HS-27A (cell line): Measurements from ENCODE around the gene TMEM120A.
"Not testable (repeated sequence)": the region's sequence is repeated elsewhere in the genome, so short reads cannot be mapped to it uniquely, and the experiment has no call there.

Experiments used
- DNase-seq: peaks from one replicate; pipeline ENCODE4 v3.0.0-alpha.2; 2012; ENCODE audit warnings: low read depth, missing footprints

The TMEM120A gene

DNA sequence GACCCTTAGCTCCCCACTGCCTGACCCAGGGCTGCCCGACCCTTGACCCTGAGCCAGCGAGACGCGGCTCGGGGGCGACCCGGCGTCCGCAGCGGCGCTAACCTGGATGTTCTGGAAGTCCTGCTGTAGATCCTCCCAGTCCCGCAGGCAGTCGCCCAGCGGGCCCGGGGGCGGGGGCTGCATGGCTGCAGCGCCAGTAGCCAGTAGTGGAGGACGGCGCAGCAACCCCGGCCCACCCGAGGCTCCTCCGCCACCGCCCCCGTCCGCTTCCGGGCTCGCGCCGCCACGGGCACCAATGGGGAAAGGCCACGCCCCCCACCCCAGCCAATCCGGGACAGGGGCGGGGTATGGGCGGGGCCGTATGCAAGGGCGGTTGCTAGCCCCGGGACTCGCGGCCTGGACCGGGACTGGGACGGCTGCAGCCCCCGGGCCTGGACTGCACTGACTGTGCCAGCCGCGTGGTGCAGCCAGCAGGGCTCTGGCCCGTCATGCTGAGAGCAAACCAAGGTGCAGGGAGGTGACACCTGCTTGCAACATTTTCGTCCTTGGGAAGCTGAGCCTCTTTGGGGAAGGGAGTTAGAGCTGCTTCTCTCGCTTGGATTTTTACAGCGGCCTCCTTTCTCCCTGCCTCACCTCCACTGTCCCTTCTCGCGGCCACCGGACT lies at the start of gene TMEM120A:
TSS of gene TMEM120A (minus strand) at position 208 of the 664 bp plus-strand sequence. CDS start at position 183, 25 bp downstream.
- peak; percentile 55 for DNase-seq

- no peak for DNase-seq
Measured at GRCh38 chr7:76040126-76040525, 45.7 kb upstream of the TMEM120A start.

GRCh38 chr7:76037310-76037709 lies 42.9 kb upstream of the TMEM120A start:
- no peak for DNase-seq

DNA sequence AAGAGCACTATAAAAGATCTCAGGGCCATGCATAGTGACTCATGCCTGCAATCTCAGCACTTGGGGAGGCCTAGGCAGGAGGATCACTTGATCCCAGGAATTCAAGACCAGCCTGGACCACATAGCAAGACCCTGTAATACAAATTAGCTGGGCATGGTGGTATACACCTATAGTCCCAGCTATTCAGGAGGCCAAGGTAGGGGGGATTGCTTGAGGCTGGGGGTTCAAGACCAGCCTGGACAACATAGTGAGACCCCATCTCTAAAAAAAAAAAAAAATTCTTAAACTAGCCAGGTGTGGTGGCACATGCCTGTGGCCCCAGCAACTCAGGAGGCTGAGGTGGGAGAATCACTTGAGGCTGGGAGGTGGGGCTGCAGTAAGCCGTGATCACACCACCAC lies 37.6 kb upstream of the TMEM120A start:
- no peak for DNase-seq

GRCh38 chr7:76029682-76030081 lies 35.3 kb upstream of the TMEM120A start:
- not testable (repeated sequence) for DNase-seq

- DNase-seq = no peak
Measured at GRCh38 chr7:76023002-76023401, 28.6 kb upstream of the TMEM120A start.

DNA sequence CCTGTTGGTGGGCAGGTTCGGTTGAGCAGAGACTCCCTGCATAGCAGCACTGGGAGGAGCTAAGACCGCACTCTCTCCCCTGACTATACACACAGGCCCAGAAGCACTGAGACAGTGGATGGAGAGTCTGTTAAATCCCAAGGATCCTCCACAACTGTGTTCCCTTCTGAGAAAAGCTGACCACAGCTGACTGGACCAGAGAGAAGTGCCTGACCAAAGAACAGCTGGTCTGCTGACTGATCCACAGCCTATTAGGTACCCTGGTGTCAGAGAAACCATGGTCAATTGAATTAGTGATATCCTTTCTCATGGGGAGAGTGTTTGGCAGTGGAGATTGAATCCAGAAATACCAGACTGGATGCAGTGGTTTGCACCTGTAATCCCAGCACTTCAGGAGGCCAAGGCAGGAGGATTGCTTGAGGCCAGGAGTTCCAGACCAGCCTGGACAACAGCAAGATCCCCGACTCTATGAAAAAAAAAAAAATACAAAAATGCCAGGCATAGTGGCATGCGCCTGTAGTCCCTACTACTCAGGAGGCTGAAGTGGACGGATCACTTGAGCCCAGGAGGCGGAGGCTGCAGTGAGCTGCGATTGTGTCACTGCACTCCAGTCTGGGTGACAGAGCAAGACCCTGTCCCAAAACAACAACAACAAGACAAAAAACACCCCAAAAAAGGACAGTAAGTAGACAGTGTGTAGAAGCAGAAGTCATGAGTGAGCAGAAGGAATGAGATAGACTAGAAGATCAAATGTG lies 27.8 kb upstream of the TMEM120A start:
- DNase-seq = no peak

- DNase-seq = peak; percentile 20
Measured at GRCh38 chr7:76020031-76020714, 25.8 kb upstream of the TMEM120A start.

- DNase-seq = not testable (repeated sequence)
Measured at GRCh38 chr7:76018520-76018919, 24.1 kb upstream of the TMEM120A start.

DNA sequence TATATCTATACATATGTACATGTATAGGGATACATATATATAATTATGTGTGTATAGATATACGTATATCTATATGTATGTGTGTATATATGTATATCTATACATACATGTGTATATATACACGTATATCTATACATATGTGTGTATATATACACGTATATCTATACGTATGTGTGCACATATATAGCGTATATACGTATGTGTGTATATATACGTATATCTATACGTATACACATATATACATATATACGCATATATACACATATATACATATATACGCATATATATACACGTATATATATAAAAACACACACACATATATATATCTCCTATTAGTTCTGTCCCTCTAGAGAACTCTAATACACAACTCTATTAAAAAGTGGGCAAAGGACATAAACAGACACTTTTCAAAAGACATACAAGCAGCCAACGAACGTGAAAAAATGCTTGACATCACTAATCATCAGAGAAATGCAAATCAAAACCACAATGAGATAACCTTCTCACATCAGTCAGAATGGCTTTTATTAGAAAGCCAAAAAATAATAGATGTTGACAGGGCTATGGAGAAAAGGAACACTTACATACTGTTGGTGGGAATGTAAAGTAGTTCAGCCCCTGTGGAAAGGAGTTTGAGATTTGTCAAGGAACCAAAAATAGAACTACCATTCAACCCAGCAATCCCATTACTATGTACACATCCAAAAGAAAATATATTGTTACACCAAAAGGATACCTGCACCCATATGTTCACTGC lies 22.0 kb upstream of the TMEM120A start:
- no peak for DNase-seq

DNA sequence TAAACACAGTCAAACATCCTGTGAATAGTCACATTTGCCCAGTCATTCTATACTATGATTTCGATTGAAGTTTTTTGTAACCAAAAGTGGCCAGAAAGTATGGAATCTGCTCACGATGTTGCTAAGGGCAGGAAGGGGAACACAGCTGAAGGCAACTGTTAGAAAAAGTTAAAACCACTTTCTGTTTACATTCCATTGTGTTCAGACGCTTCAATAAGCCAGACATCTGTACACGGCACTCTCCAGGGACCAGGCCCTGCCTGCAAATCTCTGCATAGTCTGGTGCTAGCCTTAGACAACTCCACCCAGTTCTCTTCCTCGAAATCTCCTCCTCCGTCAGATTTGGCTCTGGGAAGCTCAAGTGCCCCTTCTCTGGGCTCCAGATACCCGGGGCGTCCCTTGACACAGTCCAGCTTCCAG lies 17.1 kb upstream of the TMEM120A start:
- no peak for DNase-seq

DNA sequence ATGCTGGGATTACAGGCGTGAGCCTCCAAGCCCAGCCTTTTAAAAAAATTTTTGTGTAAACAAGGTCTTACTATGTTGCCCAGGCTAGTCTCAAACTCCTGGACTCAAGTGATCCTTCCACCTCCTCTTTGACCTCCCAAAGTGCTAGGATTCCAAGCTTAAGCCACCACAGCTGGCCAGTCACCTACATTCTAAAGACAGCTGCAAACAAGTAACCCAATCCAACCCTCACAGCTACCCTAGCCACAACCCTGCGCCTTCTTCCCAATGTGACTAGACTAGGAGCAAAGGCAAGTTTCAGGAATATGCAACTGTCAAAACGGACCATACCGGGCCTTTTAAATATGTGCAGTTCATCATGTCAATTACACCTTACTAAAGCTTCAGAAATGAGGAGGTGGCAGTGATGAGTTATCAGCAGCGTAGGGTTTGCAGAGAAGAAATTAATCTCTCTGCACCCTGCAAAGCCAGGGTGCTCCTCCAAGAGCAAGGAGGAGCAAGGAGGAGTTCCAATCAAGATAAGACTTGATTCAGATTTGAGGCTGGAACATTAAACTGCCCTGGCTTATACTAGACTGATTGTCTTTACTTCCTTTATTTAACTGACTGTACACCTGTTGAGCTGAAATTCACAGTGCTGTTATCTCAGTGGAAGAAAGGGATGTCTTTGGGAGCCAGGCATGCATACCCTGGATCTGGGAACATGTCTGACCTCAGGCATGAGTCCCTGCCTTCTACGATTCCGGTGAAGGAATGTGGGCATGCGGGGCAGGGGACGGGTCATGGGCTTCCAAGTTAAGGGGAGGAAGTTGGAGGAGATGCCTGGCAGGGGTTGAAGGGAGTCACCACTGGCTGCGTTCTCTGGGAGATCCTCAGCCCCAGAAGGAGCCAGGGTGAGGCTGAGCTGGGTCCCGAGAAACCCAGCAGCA lies 15.5 kb upstream of the TMEM120A start:
- DNase-seq = no peak

GRCh38 chr7:76008156-76008687 lies 13.8 kb upstream of the TMEM120A start:
- no peak for DNase-seq

DNA sequence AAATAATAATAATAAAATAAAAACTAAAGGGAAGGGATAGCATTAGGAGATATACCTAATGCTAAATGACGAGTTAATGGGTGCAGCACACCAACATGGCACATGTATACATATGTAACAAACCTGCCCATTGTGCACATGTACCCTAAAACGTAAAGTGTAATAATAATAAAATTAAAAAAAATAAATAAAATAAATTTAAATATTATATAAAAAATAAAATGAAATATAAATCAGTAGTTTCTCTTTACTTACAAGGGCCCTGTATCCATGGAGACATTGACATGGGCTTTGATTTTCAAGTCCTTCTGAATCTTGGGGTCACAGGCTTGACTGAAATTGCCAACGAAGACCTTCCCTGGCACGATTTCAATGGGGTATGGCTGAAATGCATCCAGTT lies 10.6 kb upstream of the TMEM120A start:
- not testable (repeated sequence) for DNase-seq

GRCh38 chr7:76003351-76003750 lies 9.0 kb upstream of the TMEM120A start:
- no peak for DNase-seq

GRCh38 chr7:76002822-76003221 lies 8.4 kb upstream of the TMEM120A start:
- DNase-seq = no peak

GRCh38 chr7:76002139-76002538 lies 7.7 kb upstream of the TMEM120A start:
- no peak for DNase-seq

DNA sequence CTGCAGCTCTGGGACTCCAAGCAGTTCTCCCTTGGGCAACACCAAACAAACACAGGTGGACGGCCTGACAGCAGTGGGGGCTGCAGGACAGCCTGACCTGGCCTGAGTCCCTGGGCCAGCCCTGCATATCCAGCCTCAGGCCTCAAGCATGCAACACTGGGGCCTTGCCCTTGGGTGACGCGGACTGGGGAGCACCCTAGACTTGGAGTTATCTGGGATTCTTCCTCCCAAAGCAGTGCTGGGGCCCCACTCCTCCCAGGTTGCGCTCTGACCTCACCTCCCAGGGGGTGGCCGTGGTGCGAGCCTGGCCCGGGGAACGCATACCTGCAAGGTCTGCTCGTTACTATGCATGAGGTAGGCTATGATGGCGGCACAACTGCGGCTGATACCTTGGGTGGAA lies 6.2 kb upstream of the TMEM120A start:
- no peak for DNase-seq

DNA sequence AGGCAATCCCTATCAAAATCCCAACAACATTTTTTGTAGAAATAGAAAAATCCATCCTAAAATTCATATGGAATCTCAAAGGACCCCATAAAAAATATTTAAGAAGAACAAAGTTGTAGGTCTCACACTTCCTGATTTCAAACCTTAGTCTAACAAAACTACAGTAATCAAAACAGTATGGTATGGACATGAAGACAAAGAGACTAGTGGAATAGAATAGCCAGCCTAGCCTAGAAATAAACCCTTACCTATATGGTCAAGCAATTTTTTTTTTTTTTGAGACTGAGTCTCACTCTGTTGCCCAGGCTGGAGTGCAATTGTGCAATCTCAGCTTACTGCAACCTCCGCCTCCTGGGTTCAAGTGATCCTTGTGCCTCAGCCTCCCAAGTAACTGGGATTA lies 3.6 kb upstream of the TMEM120A start:
- no peak for DNase-seq

DNA sequence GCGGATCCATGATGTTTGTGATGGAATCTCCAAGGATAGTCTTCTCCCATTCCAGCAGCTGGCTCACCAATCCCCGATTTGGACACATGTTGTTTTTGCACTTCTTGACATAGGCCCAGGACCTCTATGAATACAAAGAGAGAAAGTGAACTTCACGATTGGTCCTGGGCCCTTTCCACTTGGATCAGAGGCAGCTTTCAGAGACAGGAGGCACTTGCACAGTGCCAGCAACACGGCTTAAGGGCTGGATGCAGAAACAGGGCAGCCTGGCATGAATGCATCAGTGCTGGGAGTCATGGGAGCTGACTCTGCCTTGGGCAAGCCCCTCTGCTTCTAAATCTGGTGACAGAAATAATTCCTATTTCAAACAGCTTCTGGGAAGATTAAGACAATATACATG lies 2.1 kb upstream of the TMEM120A start:
- DNase-seq = no peak

DNA sequence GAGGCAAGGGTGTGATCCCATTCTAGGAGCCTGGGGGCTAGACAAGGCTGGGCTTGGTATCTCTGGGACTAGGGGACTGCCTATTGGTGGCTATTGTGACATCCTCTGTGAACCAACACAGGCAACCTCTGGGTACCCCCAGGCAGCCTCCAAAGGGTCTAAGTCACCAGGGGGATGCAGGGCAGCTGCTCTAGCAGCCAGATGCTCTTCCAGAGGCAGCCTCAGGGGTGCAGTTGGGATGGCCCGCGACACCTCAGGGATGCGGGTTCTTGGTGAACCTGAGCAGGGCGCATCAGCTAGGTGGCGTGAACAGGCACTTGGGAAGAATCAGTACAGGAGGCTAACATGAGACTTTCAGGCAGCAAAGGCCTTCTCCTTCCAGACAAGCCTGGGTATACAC lies 1.6 kb upstream of the TMEM120A start:
- DNase-seq = no peak
